NCI-H2227 (cell line): ENCODE results near the gene USP47.
"Not testable (repeated sequence)": the region's sequence is repeated elsewhere in the genome, so short reads cannot be mapped to it uniquely, and the experiment has no call there.

Experiments
- DNase-seq: peaks from one replicate; lab custom pipeline; 2025; ENCODE audit not compliant: unreplicated experiment; lab: John Stamatoyannopoulos, UW

The USP47 gene

GRCh38 chr11:11827272-11827671 is 14.5 kb upstream of the USP47 start:
- no peak for DNase-seq

GRCh38 chr11:11831406-11831805 is 10.4 kb upstream of the USP47 start:
- not testable (repeated sequence) for DNase-seq

- DNase-seq: no peak
Measured at GRCh38 chr11:11836676-11837231, 5.0 kb upstream of the USP47 start.

GRCh38 chr11:11839718-11840117 is 2.1 kb upstream of the USP47 start:
- no peak for DNase-seq

- peak; percentile 59 for DNase-seq
Measured at GRCh38 chr11:11841116-11841722, 553 bp upstream of the USP47 start.

DNA sequence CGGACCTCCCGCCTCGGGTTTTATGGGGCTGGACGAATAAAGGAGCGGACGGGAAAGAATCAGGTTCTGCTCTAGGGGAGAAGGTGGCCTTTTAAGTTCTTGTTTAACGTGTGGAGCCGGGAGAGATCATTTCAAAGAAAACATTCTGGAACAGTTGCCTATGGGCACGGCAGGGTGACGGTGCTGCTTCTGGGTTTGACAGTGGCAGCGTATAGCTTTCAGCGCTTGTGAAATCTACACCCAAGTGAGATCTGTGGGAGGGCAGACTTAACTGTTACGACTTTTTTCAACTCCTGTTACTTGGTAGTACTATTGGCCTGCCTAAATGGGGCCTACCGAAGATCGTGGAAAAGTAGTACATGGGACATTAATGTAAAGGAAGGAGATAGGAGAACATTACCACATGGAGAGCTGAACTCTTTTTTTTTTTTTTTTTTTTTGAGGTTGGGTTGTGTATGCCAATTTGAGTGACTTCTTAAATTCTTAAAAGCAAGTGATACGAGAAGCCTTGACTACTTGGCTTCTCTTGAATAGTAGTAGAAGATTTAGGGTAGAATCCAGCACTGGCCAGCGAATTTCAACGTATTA is 743 bp downstream of the USP47 start:
- DNase-seq: peak; percentile 56

DNA sequence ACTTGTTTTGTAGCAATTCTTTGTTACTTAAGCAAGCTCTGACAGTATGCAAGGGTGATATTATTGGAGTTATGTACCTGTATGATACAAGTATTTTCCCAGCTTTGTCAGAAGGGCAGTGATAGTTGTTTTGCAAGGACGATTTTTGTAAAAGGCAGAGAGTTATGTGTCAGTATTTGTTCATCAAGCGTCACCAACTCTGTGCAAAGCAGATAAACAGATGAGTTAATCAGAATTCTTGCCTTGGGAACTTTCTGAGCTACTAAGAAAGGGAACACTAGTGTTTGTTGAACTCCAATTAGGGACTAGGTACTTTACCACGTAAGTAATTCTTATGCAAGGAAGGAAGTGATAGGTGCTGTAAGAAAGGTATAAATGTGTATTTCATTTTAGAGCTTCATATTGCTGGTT is 1.4 kb downstream of the USP47 start:
- DNase-seq: no peak

DNA sequence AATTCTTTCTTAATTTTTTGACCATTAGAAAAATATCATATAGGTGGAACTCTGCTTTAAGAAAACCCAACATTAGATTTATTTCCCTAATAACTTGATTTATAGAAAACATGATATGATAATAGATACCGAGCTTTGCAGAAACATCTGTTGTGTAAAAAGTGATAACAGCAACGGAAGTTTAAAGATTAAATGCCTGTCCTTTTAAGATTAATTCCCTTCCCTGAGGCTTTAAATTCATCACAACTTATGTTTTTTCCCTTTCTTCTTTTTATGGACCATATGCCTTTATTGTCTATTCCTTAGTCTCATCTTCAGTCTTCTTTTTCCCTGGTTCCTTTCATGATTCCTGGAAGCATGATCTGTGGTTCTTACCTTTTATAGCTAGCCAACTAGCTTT is 1.9 kb downstream of the USP47 start:
- DNase-seq: no peak

DNA sequence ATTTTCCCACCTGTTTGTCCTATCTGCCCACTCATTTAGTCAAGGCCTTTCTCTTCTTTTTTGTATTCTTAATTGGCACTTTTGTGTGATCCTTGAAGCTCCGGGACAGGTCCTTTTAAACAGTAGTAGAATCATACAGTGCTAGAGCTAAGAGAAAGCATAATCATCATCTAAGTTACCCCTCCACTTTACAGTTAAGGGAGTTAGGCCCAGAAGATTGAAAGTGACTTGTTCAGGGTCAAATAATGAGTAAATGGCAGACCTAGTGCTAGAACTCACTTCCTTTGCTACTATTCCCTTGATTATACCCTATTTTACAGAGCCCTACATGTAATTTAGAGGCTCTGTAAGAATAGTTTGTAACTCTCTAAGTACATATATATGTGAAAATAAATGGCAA is 2.5 kb downstream of the USP47 start:
- DNase-seq: no peak

DNA sequence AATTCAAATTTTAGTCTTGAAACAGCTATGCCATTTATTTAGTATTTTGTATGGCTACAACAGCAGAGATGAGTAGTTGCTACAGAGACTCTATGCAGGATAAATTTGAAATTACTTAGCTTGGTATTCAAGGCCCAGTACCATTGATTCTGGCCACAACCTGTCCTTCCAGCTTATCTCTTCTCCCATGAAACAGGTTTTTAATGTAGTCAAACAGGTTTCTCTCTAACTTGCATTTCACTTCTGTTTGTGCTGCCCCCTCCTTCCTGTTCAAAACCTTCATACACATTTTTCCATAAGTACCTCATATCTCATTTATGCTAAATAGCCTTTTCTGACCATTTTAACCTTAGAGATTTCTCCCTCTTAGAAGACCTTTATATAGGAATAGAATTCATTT is 3.3 kb downstream of the USP47 start:
- DNase-seq: no peak

DNA sequence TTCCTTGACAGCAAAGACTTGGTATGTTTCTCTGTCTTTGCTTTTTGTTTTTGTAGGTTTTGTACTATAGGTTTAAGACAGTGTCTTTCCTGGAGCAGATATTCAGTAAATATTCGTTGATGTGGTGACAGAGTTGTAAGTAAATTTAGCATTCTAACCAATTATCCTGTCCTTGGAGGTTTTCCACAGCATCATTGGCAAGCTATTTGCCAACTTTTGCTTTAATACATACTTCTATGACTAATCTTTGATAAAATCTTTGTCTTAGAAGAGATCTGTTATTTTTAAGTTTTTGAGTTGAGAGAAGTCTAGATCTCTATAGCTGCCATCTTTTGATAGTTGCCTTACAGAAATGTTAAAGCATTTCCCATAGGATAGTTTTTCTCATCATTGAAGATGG is 3.8 kb downstream of the USP47 start:
- no peak for DNase-seq

- no peak for DNase-seq
Measured at GRCh38 chr11:11847082-11847481, 5.3 kb downstream of the USP47 start.

DNA sequence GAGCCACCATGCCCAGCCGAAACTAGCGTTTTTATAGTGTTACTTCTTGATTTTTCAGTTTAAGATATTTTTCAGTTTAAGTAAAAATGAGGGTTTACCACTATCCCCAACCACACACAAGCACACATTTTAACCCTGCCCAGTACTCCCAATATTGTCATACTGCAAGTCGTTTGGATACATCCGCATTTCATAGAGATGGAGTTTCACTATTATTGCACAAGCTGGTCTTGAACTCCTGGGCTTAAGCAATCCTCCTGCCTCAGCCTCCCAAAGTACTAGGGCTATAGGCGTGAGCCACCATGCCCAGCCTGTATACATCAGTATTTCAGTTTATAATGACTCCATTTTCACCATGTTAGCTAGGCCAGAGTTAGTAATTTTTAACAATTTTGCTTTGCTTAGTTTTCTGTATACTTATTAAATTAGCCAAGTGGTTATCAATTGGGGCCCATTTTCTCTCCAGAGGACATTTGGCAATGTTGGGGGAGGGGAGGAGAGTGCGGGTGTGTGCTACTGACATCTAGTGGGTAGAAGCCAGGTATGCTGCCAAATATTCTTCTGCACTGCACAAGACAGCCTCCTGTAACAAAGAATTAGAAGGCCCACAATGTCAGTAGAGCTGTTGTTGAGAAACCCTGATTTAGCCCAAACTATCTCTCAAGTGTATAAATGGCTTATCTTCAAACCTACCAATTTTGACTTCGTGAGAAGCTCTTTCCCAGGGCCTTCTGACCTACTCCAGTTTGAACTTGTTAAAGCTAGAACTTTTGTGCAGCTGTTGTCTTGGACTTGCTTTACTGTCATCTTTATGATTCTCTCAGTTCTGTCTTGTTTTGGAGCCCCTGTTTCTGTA is 7.3 kb downstream of the USP47 start:
- peak; percentile 77 for DNase-seq

GRCh38 chr11:11850668-11851067 is 8.9 kb downstream of the USP47 start:
- no peak for DNase-seq

GRCh38 chr11:11856638-11857037 is 14.9 kb downstream of the USP47 start:
- DNase-seq: no peak

DNA sequence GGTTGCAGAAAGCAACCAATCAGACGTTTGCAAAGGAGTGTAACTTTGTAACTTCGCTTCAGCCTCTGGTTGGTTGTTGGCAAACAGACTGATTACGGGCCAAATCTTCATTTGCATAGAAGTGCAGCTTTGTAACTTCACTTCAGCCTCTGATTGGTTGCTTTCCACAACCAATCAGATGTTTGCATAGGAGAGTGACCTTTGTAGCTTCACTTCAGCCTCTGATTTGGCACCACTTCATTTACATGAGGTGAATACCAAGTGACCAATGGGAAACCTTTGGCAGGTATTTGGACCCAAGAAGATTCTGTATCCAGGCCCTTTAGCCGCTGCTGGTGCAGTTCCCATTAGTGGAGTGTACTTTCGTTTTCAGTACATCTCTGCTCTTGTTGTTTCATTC is 16.0 kb downstream of the USP47 start:
- peak; percentile 37 for DNase-seq

- no peak for DNase-seq
Measured at GRCh38 chr11:11858676-11859075, 16.9 kb downstream of the USP47 start.

DNA sequence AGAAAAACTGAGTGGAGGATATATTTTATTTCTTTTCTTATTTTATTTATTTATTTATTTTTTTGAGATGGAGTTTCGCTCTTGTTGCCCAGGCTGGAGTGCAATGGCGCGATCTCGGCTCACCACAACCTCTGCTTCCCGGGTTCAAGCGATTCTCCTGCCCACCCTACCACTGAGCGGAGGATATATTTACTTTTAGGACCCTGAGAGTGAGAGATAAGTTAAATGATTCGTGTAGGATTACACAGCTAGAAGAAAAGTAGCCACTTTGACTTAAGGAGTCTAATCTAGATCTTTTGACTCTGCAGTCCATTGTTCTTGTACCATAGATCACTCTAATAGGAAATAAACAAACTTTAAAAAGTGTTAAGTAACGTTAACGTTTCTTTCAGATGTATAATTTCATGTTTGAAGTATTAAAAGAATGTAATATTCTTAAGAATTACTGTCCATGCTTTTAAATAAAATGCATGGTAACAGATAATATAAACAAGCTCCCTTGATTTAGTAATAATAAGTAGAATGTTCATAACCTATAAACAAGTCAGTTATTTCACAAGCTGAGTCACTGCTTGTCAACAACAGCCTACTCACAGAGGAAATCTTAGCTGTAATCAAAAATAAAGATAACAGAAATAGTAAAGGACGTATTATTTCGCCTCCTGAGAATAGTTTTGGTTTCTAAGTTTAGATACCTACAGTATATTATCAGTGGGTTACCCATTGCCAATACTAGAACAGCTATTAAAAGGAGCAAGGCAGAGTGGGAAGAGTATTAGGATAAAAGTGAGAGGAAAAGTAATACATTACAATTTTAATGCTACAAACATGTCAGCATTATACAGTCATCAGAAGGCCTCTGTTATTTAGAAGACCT is 18.6 kb downstream of the USP47 start:
- DNase-seq: no peak

DNA sequence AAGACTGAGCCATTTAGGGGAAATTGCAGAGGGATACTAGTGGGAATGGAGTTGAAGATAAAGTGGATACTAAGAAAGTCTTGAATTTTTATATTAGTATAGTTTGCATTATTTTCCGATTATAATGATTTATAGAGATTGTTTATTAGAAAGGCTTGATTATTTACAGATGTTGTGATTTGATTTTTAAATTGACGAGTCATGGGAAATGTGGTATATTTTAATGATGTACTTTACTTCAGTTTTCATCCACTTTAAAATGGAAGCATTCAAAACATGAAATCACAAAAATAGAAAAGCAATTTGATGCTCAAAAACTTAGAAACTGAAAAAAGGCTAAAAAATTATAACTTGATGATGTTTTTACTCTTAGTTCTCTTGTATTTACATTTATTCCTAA is 21.2 kb downstream of the USP47 start:
- DNase-seq: no peak

DNA sequence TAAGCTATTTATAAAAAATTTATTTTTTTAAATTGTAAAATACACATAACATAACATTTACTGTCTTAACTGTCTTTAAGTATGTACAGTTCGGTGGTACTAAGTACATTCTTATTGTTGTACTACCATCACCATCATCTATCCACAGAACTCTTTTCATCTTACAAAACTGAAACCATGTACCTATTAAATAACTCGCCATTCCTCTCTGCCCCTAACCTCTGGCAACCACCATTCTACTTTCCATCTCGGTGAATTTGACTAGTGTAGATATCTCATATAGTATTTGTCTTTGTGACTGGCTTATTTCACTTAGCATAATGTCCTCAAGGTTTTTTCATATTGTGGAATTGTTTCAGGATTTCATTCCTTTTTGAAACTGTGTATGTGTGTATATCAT is 22.6 kb downstream of the USP47 start:
- DNase-seq: no peak

- no peak for DNase-seq
Measured at GRCh38 chr11:11864803-11865202, 23.0 kb downstream of the USP47 start.
